ENCODE results near the gene KPNA4.

- TF ChIP-seq CTCF (conservative IDR thresholded peaks at IDR 0.05 in 1 of 2, IDR thresholded peaks at IDR 0.05 in 1 of 2; ENCODE audit: low read depth in 1 of 2, low read length in 2 of 2): no peak
- TF ChIP-seq EZH2 (IDR thresholded peaks at IDR 0.05; ENCODE audit: low read length, missing control alignments): no peak
Observed at GRCh38 chr3:160580938-160581337, 15.6 kb upstream of the KPNA4 start.

Data from fibroblast of lung (primary cell).